Activated CD8-positive, alpha-beta memory T cell treated with anti-CD3 and anti-CD28 coated beads, Interleukin-2, amount 50 U/mL, for 24 hours (primary cell): ENCODE results near the gene SRR.

Source experiments
- DNase-seq: peaks from one replicate; pipeline ENCODE4 v3.0.0-alpha.2; 2020; ENCODE audit errors: extremely low read depth

SRR gene

GRCh38 chr17:2343421-2343820 is 39.7 kb downstream of the SRR start:
- no peak for DNase-seq

DNA sequence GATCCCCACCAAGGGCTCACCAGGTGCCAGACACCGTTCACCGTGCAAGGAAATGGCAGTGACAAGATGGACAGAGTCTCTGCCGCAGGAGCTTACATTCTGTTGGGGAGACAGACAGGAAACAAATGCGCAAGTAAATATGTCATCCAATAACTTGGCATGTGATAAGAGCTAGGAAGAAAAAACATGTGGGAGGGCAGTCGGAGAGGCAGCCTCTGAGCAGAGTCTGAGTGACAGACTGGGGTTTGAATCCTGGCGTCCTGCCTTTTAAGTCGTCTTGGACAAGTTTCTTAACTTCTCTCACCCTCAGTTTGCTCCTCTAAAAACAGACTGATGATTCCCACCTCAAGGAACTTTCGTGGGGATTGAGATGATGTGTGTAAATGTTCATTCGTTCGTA is 40.8 kb downstream of the SRR start:
- no peak for DNase-seq

- no peak for DNase-seq
Observed at GRCh38 chr17:2346475-2346874, 42.7 kb downstream of the SRR start.

GRCh38 chr17:2347805-2348685 is 44.3 kb downstream of the SRR start:
- DNase-seq = no peak

GRCh38 chr17:2351269-2351668 is 47.5 kb downstream of the SRR start:
- DNase-seq = no peak

DNA sequence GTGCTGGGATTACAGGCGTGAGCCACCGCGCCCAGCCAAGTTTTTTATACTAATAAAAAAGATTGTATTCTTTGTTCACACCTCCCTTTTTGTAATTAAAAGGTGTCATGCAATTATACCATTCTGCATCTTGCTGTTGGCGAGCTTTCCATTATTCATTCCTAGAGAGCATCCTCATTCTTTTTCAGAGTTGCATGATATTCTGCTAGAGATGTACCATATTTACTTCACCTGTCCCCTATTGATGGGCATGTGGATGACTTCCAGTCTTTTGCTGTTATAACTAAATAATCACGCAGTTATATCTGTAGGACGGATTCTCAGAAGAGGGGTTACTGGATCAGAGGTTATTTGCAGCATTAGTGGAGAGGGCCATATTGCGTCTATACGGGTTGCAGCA is 50.6 kb downstream of the SRR start:
- no peak for DNase-seq

GRCh38 chr17:2357237-2357636 is 53.5 kb downstream of the SRR start:
- no peak for DNase-seq

DNA sequence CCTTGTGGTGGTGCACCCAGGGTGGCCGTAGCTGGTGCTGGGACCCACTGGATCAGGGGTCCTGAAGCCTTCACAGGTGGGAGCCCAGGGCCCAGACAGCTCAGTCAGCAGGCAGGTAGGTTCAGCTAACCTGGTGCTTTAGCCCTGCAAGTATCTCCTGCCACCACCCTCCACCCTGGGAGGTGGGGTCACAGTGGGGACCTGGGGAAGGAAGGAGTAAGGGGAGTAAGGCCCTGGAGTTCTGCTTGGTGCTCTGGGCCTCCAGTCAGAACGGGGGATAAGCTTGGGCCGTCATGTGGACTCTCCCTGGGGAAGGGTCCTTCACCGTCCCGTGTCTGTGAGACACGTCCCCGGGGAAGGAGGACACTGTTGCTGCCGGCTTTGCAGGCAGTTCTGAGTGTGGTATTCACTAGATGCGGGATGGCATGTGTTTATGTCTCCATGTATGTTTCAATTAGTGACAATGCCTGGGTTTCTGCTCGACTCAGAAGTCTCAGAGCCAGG is 54.2 kb downstream of the SRR start:
- DNase-seq = no peak

DNA sequence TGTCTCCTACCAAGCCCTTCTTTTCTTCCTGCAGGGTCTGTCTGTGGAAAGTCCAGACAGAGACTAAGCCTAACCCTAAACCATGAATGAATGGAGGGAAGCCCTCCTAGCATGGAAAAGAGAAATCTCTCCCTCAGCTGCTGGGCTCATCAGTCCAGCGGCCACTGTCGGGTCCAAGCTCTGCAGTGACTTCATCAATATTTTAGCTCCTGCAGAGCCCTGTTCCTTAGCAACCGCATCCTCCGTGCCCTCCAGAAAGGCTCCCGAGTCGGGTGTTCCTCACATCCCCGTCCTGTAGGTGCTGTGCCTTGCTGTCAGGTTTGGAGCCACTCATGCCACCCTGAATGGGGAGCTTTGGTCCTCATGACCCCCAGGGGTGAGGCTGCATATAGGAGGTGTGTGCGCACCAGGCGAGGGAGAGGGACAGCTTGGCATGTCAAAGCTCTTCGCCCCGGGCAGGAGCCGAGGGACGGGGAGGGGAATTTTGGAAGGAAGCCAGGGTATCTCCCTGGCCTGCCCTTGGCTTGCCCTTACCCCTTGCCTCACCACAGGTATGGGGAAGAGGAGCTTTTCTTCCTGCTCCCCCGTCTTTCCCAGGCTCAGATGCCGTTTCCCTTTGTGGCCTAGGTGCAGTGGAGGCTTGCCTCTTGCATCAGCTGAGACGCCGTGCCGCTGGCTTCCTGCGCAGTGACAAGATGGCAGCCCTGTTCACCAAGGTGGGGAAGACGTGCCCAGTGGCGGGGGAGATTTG is 57.4 kb downstream of the SRR start:
- no peak for DNase-seq

DNA sequence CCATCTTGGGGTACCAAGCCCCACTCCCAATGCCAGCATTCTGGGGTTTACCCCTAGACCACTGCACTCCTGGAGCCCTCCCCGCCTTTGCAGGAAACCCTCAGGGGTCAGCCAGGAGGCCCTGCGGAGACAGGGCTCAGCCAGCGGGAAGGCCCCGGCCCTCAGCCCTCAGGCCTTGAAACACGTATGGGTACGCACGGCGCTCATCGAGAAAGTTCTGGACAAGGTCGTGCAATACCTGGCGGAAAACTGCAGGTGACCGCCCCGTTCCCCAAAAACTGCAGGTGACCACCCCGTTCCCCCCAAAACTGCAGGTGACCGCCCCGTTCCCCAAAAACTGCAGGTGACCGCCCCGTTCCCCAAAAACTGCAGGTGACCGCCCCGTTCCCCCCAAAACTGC is 58.3 kb downstream of the SRR start:
- DNase-seq = no peak

GRCh38 chr17:2362416-2362815 is 58.7 kb downstream of the SRR start:
- DNase-seq = no peak

GRCh38 chr17:2362881-2363280 is 59.1 kb downstream of the SRR start:
- no peak for DNase-seq

DNA sequence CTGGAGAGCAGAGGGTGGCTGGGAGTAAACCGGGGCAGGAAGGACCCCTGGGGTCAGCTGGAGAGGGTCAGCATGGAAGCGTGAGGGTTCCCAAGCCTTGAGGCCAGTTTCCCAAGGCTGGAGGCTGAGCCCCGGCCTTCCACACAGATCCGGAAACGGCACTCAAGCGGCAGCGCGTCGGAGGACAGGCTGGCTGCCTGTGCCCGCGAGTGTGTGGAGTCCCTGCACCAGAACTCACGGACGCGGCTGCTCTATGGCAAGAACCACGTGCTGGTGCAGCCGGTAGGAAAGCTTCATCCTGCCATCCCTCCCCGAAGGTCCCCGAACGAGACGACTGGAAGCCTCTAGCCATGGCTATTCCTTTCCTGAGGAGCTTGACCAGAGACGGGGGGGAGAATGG is 59.6 kb downstream of the SRR start:
- DNase-seq = no peak

- DNase-seq = no peak
Observed at GRCh38 chr17:2363851-2364762, 60.4 kb downstream of the SRR start.

GRCh38 chr17:2364763-2365116 is 61.0 kb downstream of the SRR start:
- DNase-seq = no peak

GRCh38 chr17:2365132-2365531 is 61.4 kb downstream of the SRR start:
- DNase-seq = no peak

- no peak for DNase-seq
Observed at GRCh38 chr17:2366747-2367494, 63.2 kb downstream of the SRR start.

DNA sequence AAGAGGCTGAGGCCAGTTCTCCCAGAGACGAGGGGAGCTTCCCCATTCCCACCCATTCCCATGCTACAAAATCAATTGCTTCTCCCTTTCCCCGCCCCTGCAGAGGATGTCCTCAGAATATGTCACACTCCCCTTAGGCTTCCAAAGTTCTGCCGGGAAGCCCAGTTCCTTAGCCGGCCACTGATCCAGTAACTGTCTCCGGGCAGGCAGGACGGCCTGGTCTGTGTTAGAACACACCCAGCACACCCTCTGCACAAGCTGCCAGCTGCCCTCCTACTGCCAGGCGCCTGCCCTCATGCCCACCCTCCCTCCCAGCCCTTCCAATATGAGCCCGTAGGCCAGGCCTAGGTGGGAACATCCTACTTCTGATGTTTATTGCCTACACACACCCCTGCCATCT is 64.6 kb downstream of the SRR start:
- no peak for DNase-seq

DNA sequence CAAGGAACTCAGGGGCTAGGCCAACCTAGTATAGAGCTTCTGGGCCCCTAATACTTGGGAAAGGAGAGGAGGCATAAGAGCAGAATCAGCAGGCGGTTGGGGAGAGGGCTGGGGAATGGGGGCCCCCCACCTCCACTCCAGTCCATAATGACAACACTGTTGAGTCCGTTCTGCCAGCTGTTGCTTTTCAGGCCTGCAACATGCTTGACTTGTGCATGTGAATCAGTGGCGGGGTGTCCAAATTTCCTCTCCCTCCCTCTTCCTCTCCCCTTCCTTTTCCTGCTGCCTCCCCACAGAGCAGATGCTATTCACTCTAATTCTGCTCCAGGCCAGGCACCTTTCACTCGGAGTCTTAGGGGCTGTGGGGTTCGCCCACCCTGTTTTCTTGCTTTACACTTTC is 65.3 kb downstream of the SRR start:
- DNase-seq = no peak

DNA sequence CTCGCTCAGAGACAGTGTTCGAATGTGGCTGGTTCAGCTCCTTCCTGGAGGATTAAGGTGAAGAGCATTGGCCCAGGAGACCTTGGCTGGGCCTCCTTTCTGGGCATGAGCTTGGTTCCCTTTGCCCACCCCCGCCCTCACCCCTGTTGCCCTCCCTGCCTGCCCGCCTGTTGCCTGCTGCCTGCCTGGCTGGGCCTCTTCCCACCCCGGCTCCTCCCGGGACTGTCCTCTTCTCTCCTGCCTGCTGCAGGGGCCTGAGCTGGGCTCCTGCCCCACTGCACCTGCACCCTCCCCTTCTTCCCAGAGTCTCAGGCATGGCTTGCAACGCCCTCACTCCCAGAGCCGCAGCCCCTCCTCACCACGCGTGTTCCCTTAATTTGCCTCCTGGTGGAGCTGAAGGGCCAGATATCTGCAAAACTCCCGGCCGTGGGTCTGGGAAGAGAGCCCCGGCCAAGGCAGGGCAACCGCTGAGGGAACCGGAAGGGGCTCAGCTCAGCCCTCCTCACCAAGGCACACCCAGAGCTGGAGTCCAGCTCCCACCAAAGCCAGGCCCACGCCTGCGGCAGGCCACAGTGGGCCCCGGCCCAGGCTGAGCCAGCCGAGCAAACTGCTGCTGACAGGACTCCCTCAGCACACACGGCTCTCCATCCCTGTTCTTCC is 65.9 kb downstream of the SRR start:
- DNase-seq = no peak

GRCh38 chr17:2370211-2370589 is 66.5 kb downstream of the SRR start:
- no peak for DNase-seq
